ENCODE data around the gene HERC2. TPM values are rescaled to one million over a fixed set of nuclear protein-coding genes. Genes with fewer than 3 reads are reported as not detected.

Gene HERC2
- total and polyA plus RNA-seq, 2 of the 8 experiments (the other 6 are each of a cell fraction or from before 2014, with no cell fraction given): 83.0 to 88.7 TPM

- DNase-seq (ENCODE audit: low read depth in 1 of 2, low spot score in 2 of 2): no peak
- Histone ChIP-seq H2AK5ac (ENCODE audit: low read depth, low read length) (no peak overlapping the region), H3K4me3 (ENCODE audit: extremely low read depth in 1 of 4, insufficient read depth in 2 of 4, low read depth in 3 of 4, low read length in 4 of 4) (no peak overlapping the region), H3K27ac (ENCODE audit: low read depth, low read length) (no peak overlapping the region), H2BK5ac (ENCODE audit: low read depth, low read length) (no peak overlapping the region), H2BK20ac (ENCODE audit: low read length) (no peak overlapping the region), H2AFZ (ENCODE audit: low read length) (no peak overlapping the region), H3K79me2 (ENCODE audit: control insufficient read depth in 1 of 2, insufficient read depth in 2 of 2, low read length in 2 of 2) (no peaks in the 10 kb centered on the region), H4K8ac (ENCODE audit: extremely low read depth, insufficient read depth, low read length) (no peak overlapping the region), H3K9ac (replicated peaks in 1 of 4; ENCODE audit: extremely low read depth in 1 of 4, low read depth in 3 of 4, low read length in 3 of 4) (no peak overlapping the region), H3K36me3 (ENCODE audit: control insufficient read depth in 2 of 4, insufficient read depth in 4 of 4, low read length in 3 of 4) (peaks cover 9 to 37% (median 29%) of the 10 kb centered on the region in 4 experiments), H4K20me1 (replicated peaks in 1 of 2; ENCODE audit: control insufficient read depth in 1 of 2, insufficient read depth in 2 of 2, low read length in 2 of 2) (peaks cover 1% of the 10 kb centered on the region in 2 experiments), H3K9me3 (ENCODE audit: insufficient read depth in 2 of 2, low read depth in 1 of 2, low read length in 1 of 2) (no peaks in the 10 kb centered on the region), H3K4me2 (ENCODE audit: insufficient read depth in 1 of 2, low read depth in 2 of 2, low read length in 2 of 2) (no peak overlapping the region), H3K23me2 (ENCODE audit: low read depth, low read length) (no peaks in the 10 kb centered on the region), H3K27me3 (replicated peaks in 1 of 4; ENCODE audit: control insufficient read depth in 3 of 4, extremely low read depth in 1 of 4, insufficient read depth in 3 of 4, low read length in 3 of 4) (no peaks in the 10 kb centered on the region), H3K56ac (replicated peaks; ENCODE audit: insufficient read length, low read depth, low read length) (no peak overlapping the region), H4K91ac (replicated peaks; ENCODE audit: insufficient read length, low read length) (no peak overlapping the region), H3K4me1 (replicated peaks in 1 of 4; ENCODE audit: control insufficient read depth in 3 of 4, insufficient read depth in 4 of 4, low read length in 3 of 4) (no peaks in the 10 kb centered on the region), H3K14ac (ENCODE audit: insufficient read length) (no peak overlapping the region), H3K23ac (ENCODE audit: insufficient read length) (no peak overlapping the region), H3K4ac (replicated peaks; ENCODE audit: insufficient read length, low read depth, low read length) (no peak overlapping the region), H2BK12ac (ENCODE audit: low read depth, low read length) (no peak overlapping the region), H4K5ac (ENCODE audit: insufficient read length, low read depth, low read length) (no peak overlapping the region), H3K79me1 (ENCODE audit: low read depth, low read length) (no peaks in the 10 kb centered on the region), H3K18ac (ENCODE audit: extremely low read depth, low read length) (no peak overlapping the region), H2BK15ac (ENCODE audit: low read length) (no peak overlapping the region), H2BK120ac (replicated peaks; ENCODE audit: low read depth, low read length) (no peak overlapping the region)
- WGBS, 2 experiments (ENCODE audit: extremely low coverage in 1 of 2, insufficient coverage in 1 of 2, insufficient read length in 1 of 2, insufficient replicate concordance in 2 of 2, low coverage in 1 of 2, low lambda C conversion rate in 2 of 2, missing lambda C conversion rate in 1 of 2): 96% methylated on average over 4 of the region's 4 CpGs; no CpG with 5 or more reads in 1 of the 2 experiments
- ChIA-PET POLR2A (ENCODE audit: partially characterized antibody) (no interaction called here), CTCF (ENCODE audit: partially characterized antibody) (interaction anchor here (0.8 to 1.2 kb wide), 3 partner anchors 9 to 13 kb away, joined by 3 read pairs; no protein-coding TSS in a partner anchor)
- FAIRE-seq: no peak
- TF ChIP-seq EZH2 (IDR thresholded peaks at IDR 0.05; ENCODE audit: low read depth, low read length, severe bottlenecking): no peak
- TF ChIP-seq, protein P1, sequence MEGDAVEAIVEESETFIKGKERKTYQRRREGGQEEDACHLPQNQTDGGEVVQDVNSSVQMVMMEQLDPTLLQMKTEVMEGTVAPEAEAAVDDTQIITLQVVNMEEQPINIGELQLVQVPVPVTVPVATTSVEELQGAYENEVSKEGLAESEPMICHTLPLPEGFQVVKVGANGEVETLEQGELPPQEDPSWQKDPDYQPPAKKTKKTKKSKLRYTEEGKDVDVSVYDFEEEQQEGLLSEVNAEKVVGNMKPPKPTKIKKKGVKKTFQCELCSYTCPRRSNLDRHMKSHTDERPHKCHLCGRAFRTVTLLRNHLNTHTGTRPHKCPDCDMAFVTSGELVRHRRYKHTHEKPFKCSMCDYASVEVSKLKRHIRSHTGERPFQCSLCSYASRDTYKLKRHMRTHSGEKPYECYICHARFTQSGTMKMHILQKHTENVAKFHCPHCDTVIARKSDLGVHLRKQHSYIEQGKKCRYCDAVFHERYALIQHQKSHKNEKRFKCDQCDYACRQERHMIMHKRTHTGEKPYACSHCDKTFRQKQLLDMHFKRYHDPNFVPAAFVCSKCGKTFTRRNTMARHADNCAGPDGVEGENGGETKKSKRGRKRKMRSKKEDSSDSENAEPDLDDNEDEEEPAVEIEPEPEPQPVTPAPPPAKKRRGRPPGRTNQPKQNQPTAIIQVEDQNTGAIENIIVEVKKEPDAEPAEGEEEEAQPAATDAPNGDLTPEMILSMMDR (IDR thresholded peaks at IDR 0.05; ENCODE audit: control extremely low read depth in 1 of 3, insufficient read depth in 1 of 3, low read depth in 1 of 3, low read length in 3 of 3): no peak
- TF ChIP-seq ZNF274 (IDR thresholded peaks at IDR 0.05; ENCODE audit: borderline replicate concordance, extremely low read depth, low read length): no peak
- no peak for TF ChIP-seq MAX (IDR thresholded peaks at IDR 0.05)
- no peak for TF ChIP-seq SP4 (IDR thresholded peaks at IDR 0.05; ENCODE audit: low read length)
- TF ChIP-seq SIN3A (conservative IDR thresholded peaks at IDR 0.05 in 1 of 2, IDR thresholded peaks at IDR 0.05 in 1 of 2; ENCODE audit: low read depth in 1 of 2, low read length in 2 of 2): no peak
- TF ChIP-seq SP1 (IDR thresholded peaks at IDR 0.05; ENCODE audit: low read depth, low read length): no peak
- TF ChIP-seq RAD21 (IDR thresholded peaks at IDR 0.05 in 1 of 2, conservative IDR thresholded peaks at IDR 0.05 in 1 of 2; ENCODE audit: low read depth in 2 of 2, low read length in 2 of 2): no peak
- TF ChIP-seq HDAC6 (IDR thresholded peaks at IDR 0.05; ENCODE audit: low read depth, low read length): no peak
- no peak for TF ChIP-seq BCL11A (IDR thresholded peaks at IDR 0.05; ENCODE audit: low read depth in 2 of 2, low read length in 2 of 2)
- TF ChIP-seq KDM5A (IDR thresholded peaks at IDR 0.05; ENCODE audit: low read length): no peak
Measured at GRCh38 chr15:28179270-28179669, 142.7 kb downstream of the HERC2 start.
